EL (cell line): ENCODE results near the gene RARB.

Experiments
- DNase-seq: peaks from one replicate; pipeline ENCODE4 v3.0.0-alpha.2; 2016

The RARB gene

DNA sequence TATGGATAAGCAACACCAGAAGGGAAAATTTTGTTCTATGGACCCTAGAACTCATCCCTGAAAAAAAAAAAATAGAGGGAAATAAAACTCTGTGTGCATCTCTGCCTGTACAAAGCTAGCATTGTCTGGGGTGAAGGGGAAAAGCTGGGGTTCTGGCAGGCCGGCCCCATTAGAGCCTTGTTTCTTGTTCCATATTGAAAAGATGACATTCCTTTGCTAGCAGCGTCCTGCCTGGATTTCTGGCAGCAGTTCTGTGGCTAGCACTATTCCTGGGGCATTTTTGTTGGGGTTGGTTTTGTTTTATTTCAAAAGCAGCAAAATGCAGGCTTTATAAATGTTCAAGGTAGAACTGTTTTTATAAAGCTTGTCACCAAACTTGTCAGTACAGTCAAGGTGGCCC is 45.2 kb downstream of the RARB start:
- DNase-seq: peak; percentile 51

DNA sequence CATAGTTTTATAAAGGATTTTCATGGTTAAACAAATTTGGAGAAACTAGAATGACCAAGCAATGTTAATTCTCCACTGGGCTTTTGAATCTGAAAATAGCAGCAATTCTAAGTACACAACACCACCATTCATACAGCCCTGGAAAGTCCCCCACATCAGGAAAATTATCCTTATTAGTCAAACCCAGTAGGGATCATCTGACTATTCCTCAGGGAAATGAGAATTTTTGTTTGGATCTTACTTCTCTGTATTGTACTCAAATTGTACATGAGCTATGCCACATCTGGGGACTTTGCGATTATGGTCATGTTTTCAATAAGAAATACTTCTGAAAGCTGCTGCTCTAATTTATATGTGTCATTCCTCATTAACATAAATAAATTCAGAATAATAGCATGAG is 46.0 kb downstream of the RARB start:
- DNase-seq: no peak

DNA sequence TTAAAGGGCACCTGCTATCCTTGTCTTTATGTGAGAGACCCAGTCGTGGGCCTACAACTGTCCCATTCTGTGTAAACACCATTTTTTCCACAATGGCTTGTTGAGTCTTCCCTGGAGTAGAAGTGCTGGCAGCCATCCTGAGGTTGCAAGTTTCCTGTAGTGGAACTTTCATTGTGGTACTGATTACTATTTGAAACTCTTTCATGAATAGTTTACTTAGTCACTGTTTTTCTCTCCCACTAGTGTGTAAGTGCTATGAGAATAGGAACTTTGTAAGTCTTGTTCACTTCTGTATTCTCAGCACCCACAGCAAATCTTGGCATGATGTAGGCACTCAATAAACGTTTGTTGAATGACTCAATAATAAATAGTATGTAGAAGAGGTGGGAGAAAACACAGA is 48.6 kb downstream of the RARB start:
- DNase-seq: no peak

DNA sequence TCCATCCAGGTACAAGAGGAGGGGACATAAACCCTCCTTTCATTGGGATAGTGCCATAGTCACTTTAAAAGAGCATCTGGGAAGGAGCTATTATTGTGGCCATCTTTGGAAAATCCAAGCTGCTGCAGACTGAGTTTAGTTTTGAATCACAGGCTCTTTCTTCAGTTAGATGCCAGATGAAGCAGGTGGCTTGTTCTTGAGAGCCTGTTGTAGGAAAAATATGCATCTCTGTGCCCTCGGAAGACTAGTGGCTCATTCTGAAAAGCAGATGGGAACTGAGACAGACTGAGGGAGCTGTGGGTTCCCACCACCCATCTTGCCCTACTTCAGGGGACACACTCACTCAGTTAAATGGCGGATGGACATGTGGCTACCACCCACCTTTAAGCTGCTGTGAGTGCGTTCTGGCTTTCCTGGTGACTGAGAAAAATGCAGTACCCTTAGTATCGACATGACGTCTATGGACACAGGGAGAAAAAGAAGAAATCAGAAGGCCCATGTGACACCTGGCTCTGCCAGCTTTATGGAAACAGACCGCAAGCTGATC is 50.2 kb downstream of the RARB start:
- no peak for DNase-seq

DNA sequence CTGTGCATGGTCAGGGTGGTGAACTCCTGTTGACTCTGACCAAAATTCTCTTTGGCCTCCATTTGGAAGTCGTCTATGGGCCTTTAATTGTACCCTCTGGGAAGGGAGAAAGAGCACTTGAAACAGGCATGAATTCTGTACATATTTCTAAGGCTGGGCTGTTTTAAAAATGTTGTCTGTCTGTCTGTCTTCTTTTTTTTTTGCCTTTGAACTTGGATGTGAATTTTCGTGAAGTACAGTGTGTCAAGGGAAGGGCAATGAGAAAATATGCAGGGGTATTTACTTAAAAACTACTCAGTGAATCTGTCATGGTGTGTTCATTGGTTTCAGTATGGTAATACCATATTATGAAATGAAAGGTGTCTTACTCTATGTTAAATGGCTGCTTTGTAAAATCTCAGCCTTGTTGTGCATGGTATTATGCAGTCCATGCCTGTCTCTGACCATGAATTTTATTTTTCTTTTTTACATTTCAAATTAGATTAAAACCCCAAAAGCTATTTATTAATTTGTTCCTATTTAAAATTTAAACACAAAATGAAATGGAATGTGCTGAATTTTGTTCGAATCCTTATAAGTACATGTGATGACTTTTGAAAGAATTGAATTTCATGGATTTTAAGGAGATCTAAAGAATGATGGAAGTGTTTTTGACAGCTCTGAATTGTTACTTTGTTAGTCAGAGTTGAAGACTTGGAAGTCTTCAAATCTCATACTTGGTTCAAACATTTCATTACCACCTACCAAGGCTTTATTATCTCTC is 51.1 kb downstream of the RARB start:
- DNase-seq: no peak

DNA sequence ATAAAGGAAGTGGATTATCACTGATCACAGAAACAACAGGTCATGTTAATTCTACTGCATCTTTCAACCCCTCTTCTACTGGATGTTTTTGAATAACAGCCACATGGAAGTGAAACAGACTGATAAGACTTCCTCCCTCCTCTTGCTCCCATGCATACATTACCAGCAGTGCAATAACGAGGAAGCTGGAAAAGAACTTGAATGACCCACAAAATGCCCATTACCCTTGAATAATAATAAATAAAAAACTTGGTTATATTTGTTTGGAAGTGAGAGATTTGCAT is 51.6 kb downstream of the RARB start:
- no peak for DNase-seq

DNA sequence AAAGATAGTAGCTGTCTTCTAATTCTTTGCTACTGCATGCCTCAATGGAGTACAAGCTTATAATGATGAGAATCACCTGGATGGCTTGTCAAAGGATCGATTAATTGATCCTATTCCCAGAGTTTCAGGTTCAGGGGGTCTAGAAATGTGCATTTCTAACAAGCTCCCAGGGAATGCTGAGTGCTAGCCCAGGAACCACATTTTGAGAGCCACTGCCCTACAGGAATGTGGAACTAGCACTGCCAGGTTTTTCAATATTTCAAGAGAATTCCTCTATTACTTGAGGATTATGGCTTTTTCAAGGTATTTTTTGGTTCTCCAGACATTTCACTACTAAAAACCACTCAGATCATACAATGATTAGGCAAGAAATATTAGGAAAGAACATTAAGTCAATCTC is 52.7 kb downstream of the RARB start:
- DNase-seq: no peak

DNA sequence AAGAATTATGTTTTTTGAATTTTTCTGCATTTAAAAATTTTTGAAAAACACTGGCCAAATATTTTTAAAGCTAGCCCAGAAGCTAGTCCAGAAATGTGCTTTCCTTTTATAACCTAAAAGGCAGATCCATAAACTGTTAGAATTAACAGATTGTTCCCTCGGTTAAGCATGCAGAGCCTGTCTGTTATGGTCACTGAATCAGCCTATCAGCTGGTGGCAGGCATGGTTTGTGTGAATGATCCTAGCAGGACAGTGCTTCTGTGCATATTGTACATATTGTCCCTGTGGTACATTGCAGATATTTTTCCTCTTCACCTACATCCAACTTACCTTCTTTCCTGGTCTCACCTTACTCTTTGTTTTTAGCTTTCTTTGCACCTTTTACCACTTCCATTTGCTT is 53.3 kb downstream of the RARB start:
- no peak for DNase-seq

DNA sequence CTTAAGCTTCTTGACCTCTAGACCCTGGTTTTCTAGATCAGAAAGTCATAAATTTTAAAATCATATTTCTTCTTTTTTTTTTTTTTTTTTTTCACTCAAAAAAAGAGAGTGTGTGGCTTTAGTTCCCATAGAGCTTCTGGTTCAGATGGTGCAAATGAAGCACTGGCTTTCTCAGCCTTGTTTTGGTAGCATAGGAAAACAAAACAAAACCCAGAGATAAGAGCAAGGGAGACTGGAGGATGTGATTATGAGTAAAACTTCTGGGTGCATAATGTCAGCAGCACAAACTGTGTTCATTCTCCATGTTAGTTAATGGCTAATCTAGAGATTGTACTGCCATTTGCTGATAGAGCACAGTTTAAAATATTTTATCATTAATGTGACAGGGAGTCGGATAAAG is 55.4 kb downstream of the RARB start:
- DNase-seq: no peak

DNA sequence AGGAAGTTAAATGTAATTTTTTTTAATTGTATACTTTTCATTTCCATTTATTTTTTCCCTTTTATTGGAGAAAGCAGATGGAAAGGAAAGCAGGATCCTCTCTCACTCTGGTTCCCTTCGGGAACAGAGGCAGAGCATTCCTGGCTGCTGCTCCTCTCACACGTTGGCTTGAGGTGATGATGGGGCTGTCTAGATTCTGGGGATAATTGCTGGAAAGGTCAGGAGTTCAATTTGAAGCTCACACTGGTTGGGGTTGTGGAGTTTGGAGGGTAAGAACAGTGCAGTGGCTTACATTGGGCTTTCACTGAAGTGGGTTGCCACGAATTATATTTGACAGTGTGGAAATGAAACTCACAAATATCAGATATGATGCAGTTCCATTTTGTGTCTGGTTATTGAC is 57.6 kb downstream of the RARB start:
- DNase-seq: no peak

DNA sequence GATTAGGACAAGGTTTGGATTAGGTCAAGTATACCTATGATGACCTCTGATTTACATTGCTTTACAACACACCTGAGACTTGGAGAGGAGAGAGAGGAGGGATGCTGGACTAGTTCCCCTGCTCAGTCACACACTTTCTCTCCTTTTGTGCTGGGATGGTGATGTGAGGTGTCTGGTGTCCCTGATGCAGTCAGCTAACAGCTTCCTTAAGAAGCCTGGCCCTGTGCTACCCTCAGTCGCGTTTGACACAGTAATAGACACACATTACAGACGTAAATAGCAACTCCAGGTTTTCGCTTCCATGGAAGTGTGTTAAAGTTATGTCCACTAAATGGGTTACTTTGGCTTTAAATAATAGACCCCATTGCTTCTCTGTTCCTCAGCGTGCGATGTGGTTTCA is 58.9 kb downstream of the RARB start:
- DNase-seq: no peak

DNA sequence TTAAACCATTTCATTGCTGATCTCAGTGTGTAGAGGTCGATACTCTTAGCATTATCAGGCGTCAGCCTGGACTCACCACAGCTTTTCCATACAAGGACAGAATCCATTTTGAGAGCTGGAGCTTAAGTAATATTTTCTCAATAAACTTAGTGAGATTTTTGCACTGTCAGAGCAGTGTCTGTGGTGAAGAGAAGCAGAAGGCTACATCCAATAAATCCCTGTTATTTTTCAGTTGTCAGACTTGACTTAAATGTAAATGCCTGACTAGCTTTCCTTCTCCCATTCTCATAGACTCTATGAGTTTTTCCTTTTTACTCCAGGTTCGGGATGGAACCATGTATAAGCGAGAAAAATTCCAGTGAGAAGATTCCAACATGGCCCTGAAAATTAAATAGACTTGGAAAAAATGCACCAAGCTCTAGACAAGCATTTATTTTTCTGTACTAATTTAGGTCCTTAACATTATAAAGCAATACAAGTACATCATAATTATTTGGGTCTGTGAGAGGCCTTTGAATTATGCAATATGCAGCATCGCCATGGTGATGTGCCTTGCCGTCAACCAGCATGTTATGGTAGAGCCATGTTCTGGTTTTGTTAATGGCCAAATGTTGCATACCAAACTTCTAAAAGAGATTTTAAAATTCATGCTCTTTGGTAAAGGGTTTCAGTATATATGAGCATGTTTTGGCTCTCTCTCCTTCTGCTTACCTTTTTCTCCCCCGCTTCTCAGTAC is 62.0 kb downstream of the RARB start:
- DNase-seq: no peak

DNA sequence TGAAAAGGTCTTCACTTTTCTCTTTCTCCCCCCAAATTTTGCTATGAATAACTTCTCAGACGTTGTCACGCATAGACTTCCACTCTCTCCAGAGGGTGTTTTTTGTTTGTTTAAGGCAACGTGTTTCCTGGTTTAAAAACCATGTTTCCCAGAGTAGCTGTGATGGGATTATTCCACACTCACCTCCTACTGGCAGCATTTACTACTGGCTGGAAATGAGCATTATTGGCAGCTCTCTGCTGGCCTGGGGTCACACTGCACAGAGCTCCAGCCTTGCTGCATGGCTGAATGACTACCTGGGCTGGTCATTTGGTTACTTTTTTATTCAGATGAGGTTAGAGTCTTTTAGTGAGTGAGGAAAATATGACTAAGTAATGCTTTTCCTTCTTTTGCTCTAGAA is 65.2 kb downstream of the RARB start:
- DNase-seq: no peak

DNA sequence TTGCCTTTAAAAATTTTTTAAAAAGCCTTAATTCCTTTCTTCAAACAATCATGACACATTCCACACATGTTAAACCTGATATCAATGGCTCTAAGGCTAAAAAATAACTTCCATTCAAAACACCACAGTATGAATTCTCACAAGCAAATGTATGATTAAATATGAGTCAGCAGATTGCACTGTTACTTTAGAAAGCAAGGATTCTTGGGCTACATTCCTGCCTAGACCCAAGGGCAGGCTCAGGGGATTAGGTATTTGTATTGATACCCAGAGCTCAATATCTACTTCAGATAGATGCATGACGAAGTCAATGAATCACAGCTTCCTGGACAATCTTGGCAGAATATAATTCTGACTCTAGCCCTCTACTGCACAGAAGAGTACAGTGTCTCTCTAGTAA is 65.7 kb downstream of the RARB start:
- DNase-seq: peak; percentile 74

DNA sequence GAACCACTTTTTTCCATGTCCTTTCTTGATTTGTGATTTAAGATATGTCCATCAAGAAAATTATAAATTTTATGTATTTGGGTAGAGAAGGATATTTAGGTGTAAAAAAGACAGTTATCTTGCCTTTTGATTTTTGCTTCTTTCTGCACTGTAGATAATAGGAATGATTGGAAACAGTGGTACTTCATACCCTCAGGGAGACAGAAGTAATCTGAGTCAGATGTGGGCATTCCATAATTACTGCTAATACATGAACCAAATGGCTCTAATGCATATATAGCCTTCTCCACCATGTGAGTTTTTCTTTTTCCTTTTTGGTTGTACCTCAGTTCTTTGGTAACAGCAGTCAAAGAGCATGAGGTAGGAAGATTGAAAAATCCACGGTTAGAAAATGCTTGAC is 67.2 kb downstream of the RARB start:
- no peak for DNase-seq

DNA sequence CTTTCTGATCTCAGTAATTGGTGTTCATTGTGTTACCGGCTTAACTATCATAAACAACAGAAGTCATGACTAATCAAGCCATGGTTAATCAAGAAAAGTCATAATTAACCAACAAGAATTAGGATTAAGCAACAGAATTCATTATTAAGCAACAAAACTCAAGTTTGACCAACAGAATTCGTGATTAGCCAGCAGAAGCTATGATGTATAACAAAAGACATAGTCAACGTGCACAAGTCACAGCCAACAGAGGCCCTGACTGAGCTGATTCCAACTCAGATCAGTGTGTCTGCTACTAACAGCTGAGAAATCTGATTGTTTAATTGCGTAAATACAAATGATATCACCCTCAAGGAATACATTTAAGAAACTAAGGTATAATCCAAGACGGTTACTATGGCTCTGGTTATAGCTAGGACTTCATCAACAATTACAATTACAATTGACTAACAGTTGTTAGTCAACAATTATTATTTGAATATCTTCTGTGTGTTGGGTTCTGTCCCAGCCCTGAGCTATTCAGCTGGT is 67.7 kb downstream of the RARB start:
- no peak for DNase-seq

DNA sequence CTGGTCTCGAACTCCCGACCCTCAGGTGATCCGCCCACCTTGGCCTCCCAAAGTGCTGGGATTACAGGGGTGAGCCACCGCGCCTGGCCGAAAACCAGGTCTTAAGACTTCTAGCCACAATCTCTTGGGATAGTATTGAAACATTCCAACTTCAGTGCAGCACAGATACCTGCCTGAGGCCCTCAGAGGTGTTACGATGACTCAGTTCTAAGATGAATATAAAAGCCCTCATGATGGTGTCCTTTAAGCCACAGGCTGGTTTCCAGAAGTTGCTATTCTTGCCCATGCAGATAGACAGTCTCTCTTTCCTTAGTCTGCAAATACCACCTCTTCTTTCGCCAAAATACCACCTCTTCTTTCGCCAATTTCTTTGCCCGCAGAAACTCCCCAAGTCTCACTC is 69.0 kb downstream of the RARB start:
- DNase-seq: no peak

DNA sequence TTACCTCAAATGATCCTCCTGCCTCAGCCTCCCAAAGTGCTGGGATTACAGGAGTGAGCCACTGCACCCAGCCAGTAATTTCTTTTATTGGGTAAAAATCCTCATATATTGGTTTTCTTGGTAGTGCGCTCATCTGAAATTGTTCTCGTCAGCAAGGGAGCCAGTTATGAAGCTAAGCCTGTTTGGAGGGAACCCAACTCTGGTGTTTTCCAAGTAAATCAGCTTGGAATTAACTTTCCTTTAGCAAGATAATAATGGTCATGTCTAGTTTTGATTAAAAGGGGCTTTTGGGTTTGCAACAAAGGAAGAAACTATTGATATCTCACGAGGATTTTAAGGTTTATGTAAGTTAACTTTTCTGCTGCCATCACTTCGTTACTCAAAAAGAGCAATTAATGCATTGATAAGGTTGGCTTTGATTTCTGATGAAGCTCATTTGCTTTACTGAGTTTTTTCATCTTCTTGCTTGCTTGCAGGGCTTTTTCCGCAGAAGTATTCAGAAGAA is 72.7 kb downstream of the RARB start:
- DNase-seq: no peak

DNA sequence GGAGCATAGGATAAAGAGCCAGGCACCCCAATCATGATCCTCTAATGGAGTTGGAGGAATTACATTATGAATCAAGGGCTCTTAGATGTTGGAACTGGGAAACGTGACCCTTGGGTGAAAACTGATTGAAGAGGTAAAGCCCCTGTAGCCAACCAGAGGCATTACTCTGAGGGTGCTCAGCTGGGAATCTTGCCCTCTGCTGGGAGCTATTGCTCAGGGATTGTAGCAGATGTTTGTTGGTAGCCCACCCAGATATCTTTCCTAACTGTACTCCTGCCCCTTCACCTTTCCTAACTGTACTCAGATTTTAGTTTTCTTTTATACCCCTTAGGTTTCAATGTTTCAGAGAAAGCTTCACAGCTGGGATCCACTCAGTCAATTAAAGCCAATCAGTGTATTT is 74.2 kb downstream of the RARB start:
- DNase-seq: no peak

DNA sequence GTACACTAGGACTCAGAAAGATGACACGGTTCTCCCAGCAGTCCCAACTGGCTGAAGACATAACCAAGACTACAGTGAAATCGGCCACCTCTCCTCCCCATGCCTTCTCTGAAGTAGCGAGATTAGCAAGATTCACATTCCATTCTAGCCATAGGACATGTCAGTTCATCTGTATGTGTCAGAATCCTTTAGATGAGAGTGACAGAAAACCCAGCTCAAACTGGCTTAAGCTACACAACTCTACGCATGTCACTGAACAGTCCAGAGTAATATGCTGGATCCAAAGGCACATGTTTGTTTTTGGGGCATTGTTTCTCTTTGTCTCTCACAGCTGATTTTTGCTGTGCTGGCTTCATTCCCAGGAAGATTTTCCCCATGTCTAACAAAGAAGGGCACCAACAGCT is 75.8 kb downstream of the RARB start:
- DNase-seq: no peak

DNA sequence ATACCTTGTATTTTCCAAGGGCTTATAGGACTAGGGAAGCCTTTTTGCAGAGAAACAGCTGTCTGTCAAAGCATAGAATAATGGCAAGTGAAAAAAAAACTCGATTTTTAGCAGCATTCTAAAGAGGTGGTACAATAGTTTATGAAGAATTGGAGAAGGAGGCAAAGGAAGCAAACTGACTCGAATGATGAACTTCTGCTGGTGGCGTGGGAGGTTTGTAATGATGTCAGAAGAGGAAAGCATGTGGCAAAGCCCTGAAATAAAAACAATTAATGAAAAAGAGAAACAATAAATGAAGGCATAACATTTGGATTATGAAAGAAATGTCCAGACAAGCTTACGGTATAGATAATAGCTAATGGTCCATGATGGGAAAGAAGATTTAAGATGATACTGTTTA is 77.5 kb downstream of the RARB start:
- no peak for DNase-seq

DNA sequence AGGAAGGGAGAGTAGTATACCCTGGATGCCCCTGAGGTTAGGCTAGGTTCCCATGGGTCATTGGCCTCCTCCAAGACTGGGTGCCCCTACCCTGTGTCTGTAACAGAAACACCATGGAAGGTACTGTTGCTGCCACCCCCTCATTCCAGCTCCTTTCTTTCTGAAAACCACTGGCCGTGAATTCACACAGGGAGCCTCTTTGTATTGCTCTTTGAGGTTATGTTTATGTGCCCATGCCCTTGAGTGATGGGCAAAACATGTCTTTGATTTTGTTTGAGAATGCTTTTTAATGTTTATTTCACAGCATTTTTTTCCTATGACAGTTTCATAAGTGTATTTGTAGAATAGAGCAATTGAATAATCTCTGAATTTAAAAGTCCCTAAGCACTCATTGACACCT is 79.7 kb downstream of the RARB start:
- peak; percentile 14 for DNase-seq

DNA sequence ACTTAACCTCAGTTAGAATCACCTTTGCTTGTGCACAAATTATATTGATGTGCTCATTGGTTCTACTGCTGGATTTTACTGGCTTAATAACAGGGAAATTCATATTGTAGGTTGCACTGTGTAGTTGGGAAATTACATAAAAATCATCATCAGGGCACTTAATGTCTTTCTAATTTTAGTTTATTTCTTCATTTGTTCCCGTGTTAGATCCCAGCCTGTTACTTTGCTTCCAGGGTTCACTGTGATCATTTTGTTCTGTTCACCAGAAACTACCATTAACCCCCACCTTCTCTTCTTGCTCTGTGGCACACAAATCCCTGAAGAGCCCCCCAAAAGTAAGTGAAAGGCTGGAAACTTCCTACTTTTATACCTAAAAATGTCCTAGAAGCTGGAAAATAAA is 80.4 kb downstream of the RARB start:
- no peak for DNase-seq

DNA sequence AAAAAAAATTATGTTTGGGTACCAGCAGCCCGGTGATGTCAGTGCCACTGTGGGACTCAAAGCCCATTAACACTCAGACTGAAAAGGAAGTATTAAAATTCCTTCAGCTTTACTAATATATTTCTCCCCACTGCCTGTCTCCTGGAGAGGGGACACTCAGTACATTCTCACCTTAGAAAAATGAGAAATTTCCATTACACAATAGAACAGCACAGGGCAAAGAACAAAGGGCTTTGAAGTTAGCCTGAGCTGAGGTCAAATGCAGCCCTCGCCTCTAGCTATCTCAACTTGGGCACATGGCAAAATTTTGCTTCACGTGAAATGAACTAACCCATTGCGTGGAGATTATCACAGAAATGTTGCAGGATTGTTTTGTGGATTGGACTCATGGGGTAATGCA is 80.8 kb downstream of the RARB start:
- DNase-seq: peak; percentile 79
